GM21737 (cell line): Measurements from ENCODE around the gene SESN1.
"Not testable (repeated sequence)": the region's sequence is repeated elsewhere in the genome, so short reads cannot be mapped to it uniquely, and the experiment has no call there.

Source experiments
- ATAC-seq: cut with Tn5 transposase; IDR thresholded peaks from one replicate; pipeline ENCODE4 v1.9.1; 2021; ENCODE audit warnings: mild to moderate bottlenecking, moderate library complexity; ENCODE audit not compliant: unreplicated experiment

SESN1 gene

DNA sequence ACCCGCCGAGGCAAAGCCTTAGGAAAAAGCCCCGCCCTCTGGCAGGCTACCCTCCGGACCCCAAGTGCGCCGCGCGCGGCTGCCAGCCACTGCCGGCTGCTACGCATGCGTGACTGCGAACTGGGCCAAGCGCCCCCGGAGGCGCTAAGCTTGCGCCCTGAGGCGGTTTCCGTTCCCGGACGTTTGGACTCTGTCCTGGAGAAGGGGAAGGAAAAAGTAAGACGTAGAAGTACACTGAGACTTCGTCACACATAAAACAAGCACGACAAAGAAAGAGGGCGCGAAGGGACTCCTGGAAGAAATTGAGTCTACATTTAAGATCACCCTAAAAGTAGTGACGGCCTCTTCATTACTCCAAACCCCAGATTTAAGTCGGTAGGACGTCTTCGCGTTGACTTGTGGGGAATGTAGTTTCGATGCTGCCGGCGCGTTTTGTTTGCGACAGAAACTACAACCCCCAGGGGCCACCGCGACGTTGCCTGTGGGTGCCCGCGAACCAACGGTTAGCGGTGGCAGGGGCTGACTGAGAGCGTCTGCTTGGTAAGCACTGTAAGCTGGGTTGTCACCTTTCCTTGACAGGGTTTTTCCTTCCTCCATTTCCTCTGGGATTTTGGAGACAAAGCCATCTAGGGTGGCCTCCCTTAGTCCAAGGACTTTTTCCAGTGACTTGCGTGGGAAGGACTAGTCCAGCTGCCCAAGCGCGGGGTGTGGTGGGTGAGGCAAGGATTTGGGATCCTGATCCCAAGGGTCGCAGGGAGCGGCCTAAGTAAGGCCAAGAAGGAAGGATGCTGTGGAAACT lies 589 bp upstream of the SESN1 start, which contains the start of gene CEP57L1:
CEP57L1 (plus strand) TSS at position 472 of the 799 bp plus-strand sequence. CDS start 49,715 bp downstream, outside the sequence.
- ATAC-seq, result peak; percentile 66

- ATAC-seq, result no peak
These were observed 772 bp downstream of the SESN1 start for GRCh38 chr6:109093732-109094415.

- ATAC-seq, result no peak
These were observed 2.6 kb downstream of the SESN1 start for GRCh38 chr6:109092074-109092473.

DNA sequence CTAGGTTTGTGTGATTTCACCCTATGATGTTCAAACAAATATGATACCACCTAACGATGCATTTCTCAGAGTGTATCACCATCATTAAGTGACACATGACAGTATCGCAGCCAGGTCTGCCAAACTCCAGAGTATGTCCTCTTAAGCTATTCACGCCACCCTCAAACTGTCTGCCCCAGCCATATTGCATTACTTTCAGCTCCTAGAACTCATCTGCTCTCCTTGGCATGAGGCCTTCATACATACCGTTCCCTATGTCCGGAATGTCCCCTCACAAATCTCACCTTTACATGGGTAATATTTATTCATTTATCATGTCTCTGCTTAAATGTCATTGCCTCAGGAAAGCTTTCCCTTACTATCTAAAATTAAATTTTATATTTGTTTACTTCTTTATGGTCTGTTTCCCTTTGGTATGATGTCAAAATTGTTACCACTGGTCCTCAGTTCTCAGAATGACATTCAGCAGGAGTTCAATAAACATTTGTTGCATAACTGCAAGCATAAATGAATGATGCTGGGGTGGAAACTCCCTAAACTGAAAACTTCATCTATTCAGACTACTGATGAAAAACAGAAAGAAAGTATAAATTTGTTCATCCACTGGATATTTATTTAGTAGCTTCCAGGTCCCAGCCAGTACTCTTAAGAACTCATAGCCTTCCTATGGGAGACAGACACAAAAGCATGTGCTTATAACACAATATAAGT lies 3.2 kb downstream of the SESN1 start:
- no peak for ATAC-seq

DNA sequence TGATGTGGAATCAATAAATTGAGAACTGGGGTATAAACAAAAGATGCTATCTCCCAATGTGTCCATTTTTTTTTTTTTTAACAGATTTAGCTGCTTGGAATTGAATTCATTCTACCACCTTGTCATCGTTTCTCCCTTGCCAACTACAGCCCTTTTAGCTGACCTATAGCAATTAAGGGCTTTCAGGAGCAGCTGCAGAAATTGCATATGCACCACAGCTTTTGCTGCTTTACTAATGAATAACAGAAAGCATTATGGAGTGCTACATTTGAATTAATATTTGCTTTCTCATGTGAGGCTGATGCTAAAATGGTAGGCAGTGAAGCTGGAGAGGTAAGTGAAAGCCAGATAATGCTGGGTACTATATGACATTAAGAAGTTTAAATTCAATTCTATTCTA lies 5.7 kb downstream of the SESN1 start:
- ATAC-seq, result no peak

DNA sequence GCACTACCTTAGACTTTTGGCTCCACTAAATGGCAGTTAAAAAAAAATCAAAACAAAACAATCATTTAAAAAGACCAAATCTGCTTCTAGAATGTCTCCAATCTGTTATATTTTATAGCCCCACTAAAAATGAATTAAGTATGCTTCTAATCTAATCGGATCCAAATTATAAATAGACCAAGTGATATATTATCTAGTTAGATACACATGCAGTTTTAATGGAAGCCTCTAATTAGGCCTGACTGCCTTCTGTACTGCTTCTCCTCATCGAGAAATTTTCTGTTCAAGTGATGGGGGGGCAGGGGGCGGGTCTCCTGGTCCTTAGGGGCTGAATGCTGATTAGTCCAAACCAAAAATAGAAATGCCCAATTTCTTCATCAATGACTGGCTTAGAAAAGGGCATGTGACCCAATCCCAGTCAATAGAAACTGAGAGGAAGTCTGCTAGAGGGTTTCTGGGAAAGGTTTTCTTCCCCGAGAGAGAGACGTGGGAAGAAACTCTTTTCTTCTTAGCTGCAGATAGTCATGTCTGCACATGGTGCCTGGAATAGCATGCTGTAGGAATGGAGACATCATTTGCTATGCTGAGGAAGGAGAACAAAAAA lies 6.9 kb downstream of the SESN1 start:
- no peak for ATAC-seq

DNA sequence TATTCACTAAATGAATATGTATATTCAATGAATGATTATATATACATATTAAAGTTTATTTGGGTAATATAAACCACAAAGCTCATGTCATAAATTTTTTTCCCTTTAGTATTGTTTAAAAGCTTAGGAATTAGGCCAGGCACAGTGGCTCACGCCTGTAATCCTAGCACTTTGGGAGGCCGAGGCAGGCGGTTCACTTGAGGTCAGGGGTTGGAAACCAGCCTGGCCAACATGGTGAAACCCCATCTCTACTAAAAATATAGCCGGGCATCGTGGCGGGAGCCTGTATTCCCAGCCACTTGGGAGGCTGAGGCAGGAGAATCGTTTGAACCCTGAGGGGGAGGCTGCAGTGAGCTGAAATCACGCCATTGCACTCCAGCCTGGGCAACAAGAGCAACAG lies 10.5 kb downstream of the SESN1 start:
- not testable (repeated sequence) for ATAC-seq

GRCh38 chr6:109083657-109084056 lies 11.0 kb downstream of the SESN1 start:
- ATAC-seq, result no peak

- ATAC-seq, result no peak
These were observed 12.5 kb downstream of the SESN1 start for GRCh38 chr6:109082188-109082577.

- no peak for ATAC-seq
These were observed 13.0 kb downstream of the SESN1 start for GRCh38 chr6:109081516-109082187.

DNA sequence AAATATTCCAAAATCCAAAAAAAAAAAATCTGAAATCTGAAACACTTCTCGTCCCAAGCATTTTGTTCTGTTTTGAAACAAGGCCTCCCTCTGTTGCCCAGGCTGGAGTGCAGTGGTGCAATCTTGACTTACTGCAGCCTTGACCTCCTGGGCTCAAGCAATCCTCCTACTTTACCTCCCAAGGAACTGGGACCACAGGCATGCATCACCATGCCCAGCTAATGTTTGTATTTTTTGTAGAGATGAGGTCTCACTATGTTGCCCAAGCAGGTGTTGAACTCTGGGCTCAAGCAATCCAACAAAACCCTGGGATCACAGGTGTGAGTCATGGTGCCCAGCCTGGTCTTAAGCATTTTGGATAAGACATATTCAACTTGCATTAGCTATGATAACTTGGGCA lies 13.6 kb downstream of the SESN1 start:
- no peak for ATAC-seq

GRCh38 chr6:109079981-109080380 lies 14.7 kb downstream of the SESN1 start:
- no peak for ATAC-seq

DNA sequence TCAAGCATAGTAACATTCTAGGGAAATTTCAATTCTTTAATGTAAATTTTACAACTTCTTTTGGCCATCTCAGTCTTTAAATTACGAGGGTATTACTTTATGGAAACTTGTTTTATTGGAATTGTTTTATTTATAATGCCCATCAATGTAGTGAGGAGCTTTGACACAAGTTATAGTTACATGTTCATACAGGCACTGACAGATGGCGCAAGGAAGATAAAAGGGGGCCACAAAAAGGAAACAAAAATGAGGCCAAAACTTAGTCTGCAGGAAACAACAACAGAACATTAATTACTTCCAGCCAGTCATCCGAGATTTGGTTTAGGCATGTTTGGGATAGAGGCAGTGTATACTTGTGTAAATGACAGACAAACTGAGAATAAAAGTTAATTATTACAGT lies 18.3 kb downstream of the SESN1 start:
- no peak for ATAC-seq

DNA sequence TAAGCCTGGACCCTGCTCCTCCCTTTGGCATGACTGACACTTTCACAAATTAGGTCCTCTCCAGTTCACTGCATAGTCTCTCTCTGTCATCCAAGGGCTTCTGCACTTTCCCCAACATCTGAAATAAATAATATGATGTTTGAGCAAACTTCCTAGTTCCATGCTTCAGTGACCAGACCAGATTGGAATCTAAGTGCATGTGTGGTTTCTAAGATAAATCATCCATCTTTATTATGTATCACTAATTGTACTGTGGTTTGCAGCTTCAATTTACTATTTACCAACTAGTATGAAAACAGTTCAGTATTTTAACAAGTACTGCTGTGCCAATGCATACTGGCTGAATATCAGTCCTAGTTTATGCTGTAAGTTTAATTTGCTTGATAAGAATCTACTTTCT lies 18.7 kb downstream of the SESN1 start:
- ATAC-seq, result no peak

DNA sequence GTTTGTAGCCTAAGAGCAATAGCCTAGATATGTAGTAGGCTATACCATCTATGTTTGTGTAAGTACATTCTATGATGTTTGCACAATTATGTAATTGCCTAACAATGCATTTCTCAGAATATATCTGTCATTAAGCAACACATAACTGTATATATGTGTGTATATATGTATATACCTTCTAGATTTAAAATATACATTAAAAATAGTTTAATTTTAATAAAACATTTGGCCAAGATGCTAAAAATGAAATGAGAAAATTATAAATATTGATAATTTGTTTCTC lies 20.6 kb downstream of the SESN1 start:
- no peak for ATAC-seq

- ATAC-seq, result no peak
These were observed 21.1 kb downstream of the SESN1 start for GRCh38 chr6:109073344-109074132.

GRCh38 chr6:109071125-109071917 lies 23.3 kb downstream of the SESN1 start:
- ATAC-seq, result no peak

DNA sequence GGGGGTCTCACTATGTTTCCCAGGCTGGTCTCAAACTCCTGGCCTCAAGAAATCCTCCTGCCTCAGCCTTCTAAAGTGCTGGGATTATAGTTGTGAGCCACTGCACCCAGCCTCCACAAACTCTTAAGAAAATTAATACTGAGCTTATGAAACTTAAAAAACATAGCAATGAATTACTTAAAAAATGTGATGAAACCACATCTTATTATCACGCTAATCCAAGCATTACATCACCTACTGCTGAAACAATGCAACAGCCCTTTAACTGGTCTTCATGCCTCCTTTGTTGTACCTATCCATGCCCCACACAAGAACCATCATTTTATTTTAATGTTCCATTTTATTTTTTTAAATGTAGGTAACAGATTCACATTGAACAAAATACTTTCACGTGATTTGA lies 24.9 kb downstream of the SESN1 start:
- ATAC-seq, result no peak

DNA sequence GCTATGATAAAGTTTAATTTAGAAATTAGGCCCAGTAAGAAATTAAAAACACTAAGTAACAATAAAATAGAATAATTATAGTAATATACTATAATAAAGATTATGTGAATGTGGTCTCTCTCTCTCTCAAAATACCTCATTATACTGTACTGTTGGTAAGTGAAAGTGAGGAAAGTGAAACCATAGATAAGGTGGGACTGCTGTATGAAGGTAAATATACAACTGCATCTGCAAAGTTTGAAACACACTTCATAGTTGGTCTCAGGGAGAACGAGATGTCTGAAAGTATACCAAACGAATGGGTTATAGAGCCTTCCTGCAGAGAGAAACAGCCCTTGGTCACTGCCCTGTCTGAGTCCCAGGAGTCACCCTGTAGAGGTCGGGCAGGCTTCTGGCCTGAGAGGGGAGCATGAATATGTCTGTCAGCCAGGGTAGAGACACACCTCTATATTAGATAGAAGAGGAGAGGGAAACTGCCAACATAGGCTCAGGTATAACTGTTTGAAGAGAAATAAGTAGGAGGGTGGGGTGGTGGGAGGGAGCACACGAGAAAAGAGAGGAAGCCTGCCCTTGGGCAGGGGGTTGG lies 31.8 kb downstream of the SESN1 start:
- no peak for ATAC-seq
